GM19193 (cell line): ENCODE data around the gene DTX3.

Source experiments
- POLR2A ChIP-seq: IDR thresholded peaks from 4 replicates; pipeline ENCODE4 v1.6.1; 2011; ENCODE audit not compliant: insufficient read depth, insufficient read length; ENCODE audit errors: extremely low read depth

Gene DTX3

GRCh38 chr12:57592551-57593165 is 12.0 kb upstream of the DTX3 start:
- no peak for TF ChIP-seq POLR2A

DNA sequence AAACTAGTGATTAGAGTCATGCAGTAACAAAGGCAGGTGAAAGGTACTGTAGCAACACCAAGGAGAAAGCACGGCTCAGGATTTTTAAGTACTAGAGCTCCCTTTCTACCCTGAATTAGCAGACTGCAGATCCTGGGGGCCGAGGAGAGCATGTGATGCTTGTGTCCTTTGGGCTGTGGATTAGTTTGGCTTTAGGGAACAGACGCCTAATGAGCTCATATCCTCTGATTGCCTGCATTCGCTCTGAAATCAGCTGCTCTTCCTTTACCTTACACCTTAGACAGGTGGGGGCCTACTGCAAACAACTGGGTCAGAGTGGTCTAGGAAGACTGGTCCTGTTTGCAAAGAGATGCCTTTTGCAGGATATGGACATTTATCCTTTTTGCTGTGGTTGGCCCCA is 11.4 kb upstream of the DTX3 start:
- no peak for TF ChIP-seq POLR2A

DNA sequence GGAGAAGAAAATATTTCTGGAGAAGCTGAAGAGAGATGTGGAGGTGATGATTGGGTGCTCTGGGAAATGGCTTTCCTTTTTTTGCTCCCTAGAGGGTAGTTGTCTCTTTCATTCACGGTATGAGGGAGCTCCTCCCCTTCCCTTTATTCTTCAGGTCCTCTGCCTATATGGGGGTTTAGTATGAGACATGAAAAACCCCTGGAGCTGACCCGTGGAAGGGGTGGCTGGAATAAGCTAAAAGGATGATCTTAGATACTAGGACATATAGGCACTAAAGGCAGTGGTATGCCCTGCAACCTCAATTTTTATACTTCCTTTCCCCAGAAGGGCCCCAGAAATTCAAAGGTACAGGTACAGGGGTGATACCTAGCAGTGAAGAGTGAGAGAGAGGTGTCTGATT is 4.2 kb upstream of the DTX3 start:
- TF ChIP-seq POLR2A, result no peak

GRCh38 chr12:57602544-57602943 is 2.1 kb upstream of the DTX3 start:
- no peak for TF ChIP-seq POLR2A

- TF ChIP-seq POLR2A, result no peak
Observed at GRCh38 chr12:57603324-57603723, 1.3 kb upstream of the DTX3 start.

DNA sequence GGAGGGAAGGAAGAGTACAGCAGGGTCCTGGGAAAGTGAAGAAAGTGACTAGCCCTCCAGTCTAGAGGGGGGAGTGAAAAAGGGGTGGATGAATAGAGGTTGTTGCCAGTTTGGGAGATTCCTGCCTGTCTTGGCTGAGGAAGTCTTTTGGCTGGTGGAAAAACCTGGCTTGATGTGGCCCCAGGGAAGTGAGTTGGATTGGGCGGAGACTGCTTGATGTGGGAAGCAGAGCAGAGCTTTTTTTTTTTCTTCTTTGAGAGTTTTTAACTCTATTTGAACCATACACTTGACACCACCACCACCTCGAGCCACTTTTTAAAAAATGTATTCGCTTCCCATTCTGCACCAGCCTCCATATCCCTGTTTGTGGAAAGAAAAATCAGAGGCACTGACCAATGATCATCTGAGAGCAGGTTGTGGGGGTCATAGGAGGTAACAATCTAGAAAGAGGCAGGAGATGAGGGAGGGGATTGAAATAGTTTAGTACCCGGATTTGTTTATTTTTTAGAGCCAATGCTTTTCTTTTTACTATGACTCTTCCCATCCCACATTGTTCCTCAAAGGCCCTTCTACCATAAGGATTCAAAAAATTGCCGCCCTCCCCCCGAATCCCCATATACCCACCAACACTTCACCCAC is 690 bp upstream of the DTX3 start:
- TF ChIP-seq POLR2A, result no peak

GRCh38 chr12:57604992-57605810 is 577 bp downstream of the DTX3 start:
- no peak for TF ChIP-seq POLR2A

GRCh38 chr12:57605811-57606311 is 1.2 kb downstream of the DTX3 start:
- no peak for TF ChIP-seq POLR2A

DNA sequence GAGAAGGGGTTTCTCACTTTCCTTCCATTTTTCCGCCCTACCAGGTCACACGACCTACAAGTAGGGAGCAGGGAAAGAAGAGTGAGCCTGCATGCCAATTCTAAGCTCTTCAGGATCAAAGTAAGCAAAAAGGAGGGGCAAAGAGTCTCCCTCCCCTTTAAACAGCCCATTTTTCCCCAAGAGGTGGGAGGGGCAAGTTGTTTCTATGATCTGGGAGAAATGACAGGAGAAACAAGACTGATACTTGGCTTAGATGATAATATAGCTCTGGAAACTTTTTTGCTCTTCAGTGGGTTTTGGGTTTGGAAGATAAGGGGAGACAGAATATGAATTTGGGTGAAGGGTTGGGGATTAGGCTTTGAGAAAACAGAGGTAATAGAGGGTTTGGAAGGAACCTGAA is 1.8 kb downstream of the DTX3 start:
- TF ChIP-seq POLR2A, result no peak

DNA sequence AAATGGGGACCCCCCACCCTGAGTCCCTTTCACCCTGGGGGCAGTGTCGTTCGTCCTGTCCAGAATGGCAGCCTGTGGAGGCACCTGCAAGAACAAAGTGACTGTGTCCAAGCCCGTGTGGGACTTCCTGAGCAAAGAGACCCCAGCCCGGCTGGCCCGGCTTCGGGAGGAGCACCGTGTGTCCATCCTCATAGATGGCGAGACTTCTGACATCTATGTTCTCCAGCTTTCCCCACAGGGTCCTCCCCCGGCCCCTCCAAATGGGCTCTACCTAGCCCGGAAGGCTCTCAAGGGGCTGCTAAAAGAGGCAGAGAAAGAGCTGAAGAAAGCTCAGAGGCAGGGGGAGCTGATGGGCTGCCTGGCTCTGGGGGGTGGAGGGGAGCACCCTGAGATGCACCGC is 2.2 kb downstream of the DTX3 start:
- TF ChIP-seq POLR2A, result no peak

DNA sequence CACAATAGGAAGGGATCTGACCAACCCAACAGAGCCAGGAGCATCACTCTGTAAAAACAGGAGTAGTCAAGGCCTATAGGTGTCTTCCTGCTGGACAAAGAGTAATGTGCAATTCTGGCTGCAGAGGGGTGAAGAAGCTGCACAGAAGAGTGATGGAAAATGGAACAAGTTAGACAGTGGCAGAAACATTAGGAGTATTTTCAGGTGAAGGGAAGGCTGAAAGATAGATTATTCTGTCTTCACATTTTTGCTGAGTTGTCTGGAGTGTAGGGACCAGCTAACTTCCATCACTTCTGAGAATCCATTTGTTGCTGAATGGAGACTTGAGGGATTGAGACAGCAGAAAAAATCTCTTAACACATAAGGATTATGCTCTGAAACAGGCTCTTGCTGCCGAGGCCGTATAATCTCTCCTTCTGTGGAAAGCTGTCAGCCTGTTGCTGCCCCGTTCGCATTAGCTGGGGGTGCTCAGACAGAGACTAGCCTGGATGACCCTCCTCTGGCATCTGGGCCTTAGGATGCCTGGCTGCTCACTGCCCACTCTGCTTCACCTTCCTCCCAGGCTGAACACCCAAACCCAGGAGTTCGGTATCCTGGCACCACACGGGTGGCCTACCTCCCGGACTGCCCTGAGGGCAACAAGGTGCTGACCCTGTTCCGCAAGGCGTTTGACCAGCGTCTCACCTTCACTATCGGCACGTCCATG is 3.5 kb downstream of the DTX3 start:
- no peak for TF ChIP-seq POLR2A

DNA sequence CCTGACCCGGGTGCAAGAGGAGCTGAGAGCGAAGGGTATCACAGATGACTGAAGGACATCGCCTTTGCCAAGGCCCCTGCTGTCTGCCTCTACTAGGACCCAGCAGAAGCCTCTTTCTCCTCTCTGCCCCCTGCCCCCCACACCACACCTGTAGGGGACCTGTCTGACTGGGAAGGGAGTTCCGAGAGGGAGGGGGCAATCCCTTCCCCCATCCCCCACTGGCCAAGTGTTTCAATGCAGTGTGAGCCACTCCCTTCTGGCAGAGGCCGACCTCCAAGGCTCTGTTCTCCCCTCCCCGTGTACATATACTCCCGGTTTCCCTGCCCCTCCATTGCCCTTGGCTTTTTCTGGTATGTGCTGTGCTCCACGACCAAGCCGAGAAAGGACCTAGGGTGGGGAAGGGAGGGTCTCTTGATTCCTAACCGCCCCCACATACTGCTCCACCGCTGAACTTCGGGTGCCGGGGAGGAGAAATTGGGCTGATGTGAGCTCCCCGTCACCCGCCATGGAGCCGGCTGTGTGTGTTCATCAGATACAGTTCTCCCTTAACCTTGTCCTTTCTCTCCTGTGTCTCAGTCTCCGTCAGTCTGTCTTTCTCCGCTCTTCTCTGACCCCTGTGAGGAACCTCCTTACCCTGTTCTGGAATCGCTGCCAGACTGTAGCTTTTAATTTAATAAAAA is 4.6 kb downstream of the DTX3 start:
- no peak for TF ChIP-seq POLR2A

GRCh38 chr12:57609781-57610553 is 5.3 kb downstream of the DTX3 start:
- TF ChIP-seq POLR2A, result no peak
